ENCODE measurements around the gene HMGN1.

- TF ChIP-seq CTCF (IDR thresholded peaks at IDR 0.05) (no peak), EZH2 (IDR thresholded peaks at IDR 0.05; ENCODE audit: borderline replicate concordance, insufficient read depth, low read depth, low read length, poor library complexity, severe bottlenecking) (no peak)
Observed at GRCh38 chr21:39390212-39390765, 41.4 kb upstream of the HMGN1 start.
